OCI-LY7 (cell line): ENCODE data around the gene LINC01488.

ENCODE experiments used
- CTCF ChIP-seq: fragments of 200-600 bp; sonication (generic); conservative IDR thresholded peaks from 2 replicates; pipeline ENCODE4 v1.5.1; 2014; ENCODE audit warnings: mild to moderate bottlenecking, antibody characterized with exemption, low read length, moderate library complexity, mixed read lengths
- EZH2phosphoT487 ChIP-seq: fragments of 200-600 bp; sonication (generic); IDR thresholded peaks from 2 replicates; pipeline ENCODE4 v1.6.1; 2018; ENCODE audit warnings: low read depth, borderline replicate concordance, mild to moderate bottlenecking, mixed run types, antibody characterized with exemption, low read length, moderate library complexity, mixed read lengths

DNA sequence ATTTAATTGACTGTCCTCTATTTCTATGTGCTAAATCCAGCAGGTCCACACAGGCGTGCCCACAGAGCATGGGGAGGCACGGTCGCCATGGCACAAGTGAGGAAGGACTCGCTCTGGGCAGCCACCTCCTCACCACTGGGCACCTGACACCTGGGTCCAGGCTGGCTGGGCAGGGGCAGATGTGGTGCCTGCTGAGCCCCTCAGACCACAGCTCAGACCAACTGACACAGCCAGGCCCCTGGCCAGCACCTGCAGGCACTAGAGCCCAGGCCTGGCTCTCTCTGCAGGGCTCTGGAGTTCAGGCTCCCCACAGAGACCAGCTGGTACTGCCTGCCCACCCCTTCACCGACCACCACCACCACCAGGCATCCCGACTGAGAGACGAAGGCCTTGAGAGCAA lies 27.9 kb downstream of the LINC01488 start:
- TF ChIP-seq CTCF (no peak), EZH2phosphoT487 (no peak)
